NOMO-1 treated with dmso at 0.1 percent for 144 hours (cell line): ENCODE data around the gene XXYLT1.
"Not testable (repeated sequence)": the region's sequence is repeated elsewhere in the genome, so short reads cannot be mapped to it uniquely, and the experiment has no call there.

Experiments
- DNase-seq: peaks from one replicate; lab custom pipeline; 2025; ENCODE audit not compliant: unreplicated experiment; lab: John Stamatoyannopoulos, UW

Gene XXYLT1

GRCh38 chr3:195101927-195102608, 168.9 kb downstream of the XXYLT1 start:
- no peak for DNase-seq

GRCh38 chr3:195101001-195101583, 169.9 kb downstream of the XXYLT1 start:
- peak; percentile 96 for DNase-seq

- no peak for DNase-seq
Observed at GRCh38 chr3:195099951-195100785, 170.8 kb downstream of the XXYLT1 start.

GRCh38 chr3:195098741-195099525, 172.0 kb downstream of the XXYLT1 start:
- DNase-seq = no peak

GRCh38 chr3:195097331-195098255, 173.4 kb downstream of the XXYLT1 start:
- DNase-seq = no peak

GRCh38 chr3:195096484-195097330, 174.3 kb downstream of the XXYLT1 start:
- no peak for DNase-seq

GRCh38 chr3:195096053-195096452, 174.9 kb downstream of the XXYLT1 start:
- DNase-seq = no peak

- no peak for DNase-seq
Observed at GRCh38 chr3:195095704-195096036, 175.3 kb downstream of the XXYLT1 start.

GRCh38 chr3:195095035-195095703, 175.8 kb downstream of the XXYLT1 start:
- DNase-seq = no peak

- DNase-seq = peak; percentile 24
Observed at GRCh38 chr3:195094191-195094921, 176.6 kb downstream of the XXYLT1 start.

- DNase-seq = no peak
Observed at GRCh38 chr3:195093731-195094130, 177.2 kb downstream of the XXYLT1 start.

GRCh38 chr3:195087840-195088601, 182.9 kb downstream of the XXYLT1 start:
- not testable (repeated sequence) for DNase-seq

- no peak for DNase-seq
Observed at GRCh38 chr3:195087328-195087727, 183.6 kb downstream of the XXYLT1 start.

GRCh38 chr3:195086885-195087284, 184.1 kb downstream of the XXYLT1 start:
- DNase-seq = no peak

- DNase-seq = no peak
Observed at GRCh38 chr3:195086341-195086740, 184.6 kb downstream of the XXYLT1 start.

GRCh38 chr3:195085356-195086130, 185.4 kb downstream of the XXYLT1 start:
- DNase-seq = no peak

- DNase-seq = no peak
Observed at GRCh38 chr3:195084746-195085145, 186.2 kb downstream of the XXYLT1 start.
